Measurements from ENCODE around the gene PEA15.

DNA sequence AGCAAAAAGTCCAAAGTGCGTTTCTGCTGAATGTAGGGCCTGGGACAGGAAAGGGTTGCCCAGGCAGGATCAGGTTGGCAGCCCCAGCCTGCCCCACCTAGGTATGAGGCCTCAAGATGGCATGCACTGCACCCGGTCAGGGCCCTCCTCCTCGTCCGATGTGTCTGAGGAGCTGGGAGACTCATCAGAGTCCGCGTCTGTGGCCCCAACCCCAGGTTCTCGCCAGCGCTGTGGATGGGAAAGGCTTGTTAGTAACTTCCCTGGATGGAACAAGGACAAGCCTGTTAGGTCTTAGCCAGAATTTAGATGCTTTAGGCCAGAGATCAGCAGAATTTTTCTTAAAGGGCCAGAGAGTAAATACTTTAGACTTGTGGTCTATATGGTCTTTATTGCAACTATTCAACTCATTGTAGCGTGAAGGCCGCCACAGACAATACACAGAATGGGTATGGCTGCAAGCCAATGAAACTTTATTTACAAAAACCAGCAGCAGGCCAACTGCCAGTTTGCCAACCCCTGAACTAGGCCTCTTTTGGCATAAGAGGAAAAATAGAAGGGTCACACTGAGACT lies 12.4 kb downstream of the PEA15 start:
- TF ChIP-seq, protein P1, sequence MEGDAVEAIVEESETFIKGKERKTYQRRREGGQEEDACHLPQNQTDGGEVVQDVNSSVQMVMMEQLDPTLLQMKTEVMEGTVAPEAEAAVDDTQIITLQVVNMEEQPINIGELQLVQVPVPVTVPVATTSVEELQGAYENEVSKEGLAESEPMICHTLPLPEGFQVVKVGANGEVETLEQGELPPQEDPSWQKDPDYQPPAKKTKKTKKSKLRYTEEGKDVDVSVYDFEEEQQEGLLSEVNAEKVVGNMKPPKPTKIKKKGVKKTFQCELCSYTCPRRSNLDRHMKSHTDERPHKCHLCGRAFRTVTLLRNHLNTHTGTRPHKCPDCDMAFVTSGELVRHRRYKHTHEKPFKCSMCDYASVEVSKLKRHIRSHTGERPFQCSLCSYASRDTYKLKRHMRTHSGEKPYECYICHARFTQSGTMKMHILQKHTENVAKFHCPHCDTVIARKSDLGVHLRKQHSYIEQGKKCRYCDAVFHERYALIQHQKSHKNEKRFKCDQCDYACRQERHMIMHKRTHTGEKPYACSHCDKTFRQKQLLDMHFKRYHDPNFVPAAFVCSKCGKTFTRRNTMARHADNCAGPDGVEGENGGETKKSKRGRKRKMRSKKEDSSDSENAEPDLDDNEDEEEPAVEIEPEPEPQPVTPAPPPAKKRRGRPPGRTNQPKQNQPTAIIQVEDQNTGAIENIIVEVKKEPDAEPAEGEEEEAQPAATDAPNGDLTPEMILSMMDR (IDR thresholded peaks at IDR 0.05) = no peak
- TF ChIP-seq POLR2A (IDR thresholded peaks at IDR 0.05) (no peak), EP300 (IDR thresholded peaks at IDR 0.05; ENCODE audit: low read depth) (no peak)
